ENCODE data around the gene EIPR1. TPM values are rescaled to one million over a fixed set of nuclear protein-coding genes. Genes with fewer than 3 reads are reported as not detected.

The EIPR1 gene
- total and polyA plus RNA-seq, 2 of the 13 experiments (the other 11 are each of a cell fraction or from before 2014, with no cell fraction given) = 70.0 to 96.3 TPM

- no TSS peak for BruUV-seq (replicated peaks)
- FAIRE-seq (no peak), DNase-seq (ENCODE audit: low spot score) (no peak), ATAC-seq (peak; percentile 11)
- intact Hi-C loops (cut with micrococcal nuclease; ENCODE audit: unreplicated experiment) = no loop called here
- Histone ChIP-seq H3K27me3 (ENCODE audit: control insufficient read depth in 1 of 2, insufficient read depth in 2 of 2, low read length in 2 of 2) (no peaks in the 10 kb centered on the region), H3K9me3 (ENCODE audit: low read length) (no peaks in the 10 kb centered on the region), H3K79me2 (ENCODE audit: insufficient read depth, low read length) (peaks cover 14% of the 10 kb centered on the region), H3K27ac (ENCODE audit: extremely low read length, insufficient read depth, low read length) (no peak overlapping the region), H3K9ac (ENCODE audit: insufficient read depth, low read depth, low read length) (no peak overlapping the region), H2AFZ (ENCODE audit: low read length) (no peak overlapping the region), H3K4me2 (ENCODE audit: low read depth, low read length) (no peak overlapping the region), H3K4me1 (ENCODE audit: insufficient read depth, low read length) (no peaks in the 10 kb centered on the region), H4K20me1 (ENCODE audit: insufficient read depth, low read length) (peaks cover 16% of the 10 kb centered on the region), H3K4me3 (replicated peaks in 1 of 3; ENCODE audit: insufficient read depth in 1 of 3, low read depth in 2 of 3, low read length in 3 of 3) (no peak overlapping the region), H3K36me3 (replicated peaks in 1 of 2; ENCODE audit: control insufficient read depth in 1 of 2, insufficient read depth in 2 of 2, low read length in 2 of 2) (peaks cover 3 to 18% of the 10 kb centered on the region in 2 experiments)
- ChIA-PET POLR2A (no interaction called here), CTCF (ENCODE audit: low intra/inter-chr PET ratio, low total read pairs) (no interaction called here)
- in situ Hi-C loops (cut with HindIII; ENCODE audit: extremely low pct_ligation_motif_present, low pct_unique_long_range_greater_than_20kb) = no loop called here
- TF ChIP-seq HNF4A (CRISPR knock-in tag; IDR thresholded peaks at IDR 0.05) (no peak), ZNF605 (CRISPR knock-in tag; IDR thresholded peaks at IDR 0.05) (no peak), MAX (IDR thresholded peaks at IDR 0.05) (no peak), ZBTB49 (CRISPR knock-in tag; IDR thresholded peaks at IDR 0.05; ENCODE audit: borderline replicate concordance) (no peak), TBX2 (CRISPR knock-in tag; IDR thresholded peaks at IDR 0.05; ENCODE audit: borderline replicate concordance) (no peak), NR0B2 (CRISPR knock-in tag; IDR thresholded peaks at IDR 0.05) (no peak), DPF2 (CRISPR knock-in tag; IDR thresholded peaks at IDR 0.05; ENCODE audit: borderline replicate concordance, low read depth) (no peak), ZNF589 (CRISPR knock-in tag; conservative IDR thresholded peaks at IDR 0.05) (no peak)
- WGBS (ENCODE audit: low lambda C conversion rate) = 93% methylated on average over 9 of the region's 9 CpGs
Observed at GRCh38 chr2:3314626-3315025, 63.0 kb downstream of the EIPR1 start.

Measured in HepG2 (cell line).